HepG2 (cell line): ENCODE results near the gene TNFRSF25. TPM values are rescaled to one million over a fixed set of nuclear protein-coding genes. Genes with fewer than 3 reads are reported as not detected.

Experiments used
- ARHGAP35 ChIP-seq: sonication (generic); formaldehyde crosslinking; IDR thresholded peaks from 2 replicates; pipeline ENCODE4 v1.9.0; 2022; ENCODE audit warnings: mild to moderate bottlenecking, inconsistent platforms, moderate library complexity, missing genetic modification reagents, borderline replicate concordance
- EEA1 ChIP-seq: sonication (generic); formaldehyde crosslinking; IDR thresholded peaks from 2 replicates; pipeline ENCODE4 v1.5.1; 2020; ENCODE audit warnings: mild to moderate bottlenecking, missing genetic modification reagents, borderline replicate concordance
- GATA4 ChIP-seq: sonication (generic); IDR thresholded peaks from 2 replicates; pipeline ENCODE4 v1.6.1; 2016; ENCODE audit warnings: antibody characterized with exemption, low read depth, borderline replicate concordance
- HMG20B ChIP-seq: conservative IDR thresholded peaks from 2 replicates; pipeline ENCODE4 v1.6.1; 2016; ENCODE audit warnings: missing genetic modification reagents, missing compliant biosample characterization
- HNRNPL ChIP-seq: fragments of 200-400 bp; formaldehyde crosslinking; IDR thresholded peaks from 2 replicates; pipeline ENCODE4 v1.6.1; 2017; ENCODE audit warnings: mild to moderate bottlenecking, low read depth, low read length
- HOXA7 ChIP-seq: sonication (generic); formaldehyde crosslinking; IDR thresholded peaks from 2 replicates; pipeline ENCODE4 v1.8.1; 2022; ENCODE audit warnings: mild to moderate bottlenecking, missing genetic modification reagents, moderate library complexity
- IKZF1 ChIP-seq: fragments of 450-650 bp; IDR thresholded peaks from 2 replicates; pipeline ENCODE4 v1.7.1; 2016
- IKZF4 ChIP-seq: sonication (generic); formaldehyde crosslinking; IDR thresholded peaks from 2 replicates; pipeline ENCODE4 v1.5.1; 2020; ENCODE audit warnings: borderline replicate concordance, mild to moderate bottlenecking, low read depth, missing genetic modification reagents; ENCODE audit errors: not compliant biosample characterization
- KAT7 ChIP-seq: IDR thresholded peaks from 2 replicates; pipeline ENCODE4 v1.6.1; 2018; ENCODE audit warnings: borderline replicate concordance, missing compliant biosample characterization
- LCORL ChIP-seq, 2 experiments: fragments of 450-650 bp in 1 of 2; sonication (generic) in 1 of 2; formaldehyde crosslinking in 1 of 2; IDR thresholded peaks; 2 replicates each; pipeline versions ENCODE4 v1.5.0 to v1.6.1; 2017 to 2020; ENCODE audit warnings: antibody characterized with exemption in 1 of 2, missing genetic modification reagents in 1 of 2
- MED8 ChIP-seq: sonication (generic); formaldehyde crosslinking; IDR thresholded peaks from 2 replicates; pipeline ENCODE4 v1.8.1; 2023; ENCODE audit warnings: mild to moderate bottlenecking, missing genetic modification reagents; ENCODE audit not compliant: insufficient replicate concordance
- PHF21A ChIP-seq: sonication (generic); formaldehyde crosslinking; IDR thresholded peaks from 2 replicates; pipeline ENCODE4 v1.5.0; 2020; ENCODE audit warnings: mild to moderate bottlenecking, missing genetic modification reagents
- REXO4 ChIP-seq: sonication (generic); formaldehyde crosslinking; IDR thresholded peaks from 2 replicates; pipeline ENCODE4 v1.8.0; 2022; ENCODE audit warnings: missing genetic modification reagents, mild to moderate bottlenecking, borderline replicate concordance
- RXRA ChIP-seq: sonication (generic); formaldehyde crosslinking; IDR thresholded peaks from 2 replicates; pipeline ENCODE4 v1.5.1; 2020; ENCODE audit warnings: missing genetic modification reagents
- ZNF337 ChIP-seq: sonication (generic); formaldehyde crosslinking; IDR thresholded peaks from 2 replicates; pipeline ENCODE4 v1.5.1; 2020; ENCODE audit warnings: missing genetic modification reagents, low read depth, mild to moderate bottlenecking, borderline replicate concordance
- ZNF615 ChIP-seq: sonication (generic); formaldehyde crosslinking; IDR thresholded peaks from 2 replicates; pipeline ENCODE4 v1.5.0; 2020; ENCODE audit warnings: mild to moderate bottlenecking, missing genetic modification reagents, borderline replicate concordance
- polyA plus RNA-seq, 8 experiments: library from polyadenylated mRNA; depleted of rRNA in 3 of 8; stranded (reverse) in 7 of 8; unstranded in 1 of 8; fragments of >200 nt; fragmentation: Illumina TruSeq in 4 of 8; extraction: Trizol in 4 of 8; gene quantifications; 2 replicates each; pipeline versions ENCODE4 v1.2.1 to v1.2.3, GENCODE V29; 2011 to 2016; ENCODE audit warnings: low read depth in 4 of 8, missing spikeins in 1 of 8, mixed read lengths in 1 of 8; ENCODE audit not compliant: insufficient read depth in 1 of 8
- total RNA-seq, 5 experiments: library from RNA; depleted of rRNA; stranded (reverse); fragments of >200 nt; fragmentation: Illumina TruSeq; extraction: Trizol; gene quantifications; 2 replicates each; pipeline ENCODE4 v1.2.3, GENCODE V29; 2016; ENCODE audit warnings: low read depth in 1 of 5
- TF ChIP-seq, protein P1 (sequence below): IDR thresholded peaks from 2 replicates; pipeline ENCODE4 v1.6.1; 2016; ENCODE audit warnings: missing compliant biosample characterization, missing genetic modification reagents, borderline replicate concordance
- TF ChIP-seq, protein P2 (sequence below): sonication (generic); formaldehyde crosslinking; IDR thresholded peaks from 2 replicates; pipeline ENCODE4 v1.8.1; 2023; ENCODE audit warnings: missing genetic modification reagents, inconsistent platforms, borderline replicate concordance
- TF ChIP-seq, protein P3 (sequence below): sonication (generic); formaldehyde crosslinking; IDR thresholded peaks from 2 replicates; pipeline ENCODE4 v1.5.0; 2020; ENCODE audit warnings: mild to moderate bottlenecking, missing genetic modification reagents, borderline replicate concordance

TNFRSF25 gene
- total and polyA plus RNA-seq, 2 of the 13 experiments (the other 11 are each of a cell fraction or from before 2014, with no cell fraction given) = 1.4 to 1.5 TPM

DNA sequence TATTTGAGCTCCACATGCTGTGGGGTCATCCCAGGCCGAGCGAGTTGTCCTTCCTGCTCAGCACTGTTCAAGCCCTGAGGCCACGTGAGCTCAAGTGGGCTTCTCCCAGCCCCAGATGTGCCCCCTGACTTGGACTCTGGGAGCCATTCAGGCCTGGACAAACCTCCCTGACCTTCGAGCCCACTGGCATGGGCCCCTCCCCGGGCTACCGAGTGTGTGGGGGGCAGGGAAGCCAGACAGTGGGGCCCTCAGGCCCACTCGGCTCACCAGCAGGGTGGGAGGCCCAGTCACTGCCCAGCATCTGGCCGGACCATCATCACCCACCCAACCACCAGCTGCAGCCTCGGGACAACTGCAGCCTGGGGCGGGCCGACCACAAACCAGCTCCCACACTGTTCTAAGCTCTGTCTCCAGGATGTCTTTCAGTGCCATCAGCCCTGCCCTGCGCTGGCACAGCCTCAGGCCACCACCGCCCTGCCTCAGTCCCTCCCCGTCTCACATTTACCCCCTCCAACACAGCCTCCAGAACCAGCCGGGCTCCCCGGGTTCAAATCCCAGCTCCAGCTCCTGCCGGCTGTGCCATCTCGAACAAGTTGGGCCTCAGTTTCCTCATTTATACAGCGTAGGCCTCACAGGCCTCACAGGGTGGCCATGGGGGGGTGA lies 46.4 kb upstream of the TNFRSF25 start (continued):
- TF ChIP-seq, protein P1, sequence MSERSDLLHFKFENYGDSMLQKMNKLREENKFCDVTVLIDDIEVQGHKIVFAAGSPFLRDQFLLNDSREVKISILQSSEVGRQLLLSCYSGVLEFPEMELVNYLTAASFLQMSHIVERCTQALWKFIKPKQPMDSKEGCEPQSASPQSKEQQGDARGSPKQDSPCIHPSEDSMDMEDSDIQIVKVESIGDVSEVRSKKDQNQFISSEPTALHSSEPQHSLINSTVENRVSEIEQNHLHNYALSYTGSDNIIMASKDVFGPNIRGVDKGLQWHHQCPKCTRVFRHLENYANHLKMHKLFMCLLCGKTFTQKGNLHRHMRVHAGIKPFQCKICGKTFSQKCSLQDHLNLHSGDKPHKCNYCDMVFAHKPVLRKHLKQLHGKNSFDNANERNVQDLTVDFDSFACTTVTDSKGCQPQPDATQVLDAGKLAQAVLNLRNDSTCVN (CRISPR knock-in tag) = no peak
- TF ChIP-seq ARHGAP35 (CRISPR knock-in tag) = no peak
- no peak for TF ChIP-seq IKZF4 (CRISPR knock-in tag)
- no peak for TF ChIP-seq EEA1 (CRISPR knock-in tag)
- TF ChIP-seq ZNF615 (CRISPR knock-in tag) = no peak
- TF ChIP-seq LCORL (IDR thresholded peaks at IDR 0.05) = no peak
- peak; percentile 78 for TF ChIP-seq LCORL (CRISPR knock-in tag; IDR thresholded peaks at IDR 0.05)
- TF ChIP-seq, protein P2, sequence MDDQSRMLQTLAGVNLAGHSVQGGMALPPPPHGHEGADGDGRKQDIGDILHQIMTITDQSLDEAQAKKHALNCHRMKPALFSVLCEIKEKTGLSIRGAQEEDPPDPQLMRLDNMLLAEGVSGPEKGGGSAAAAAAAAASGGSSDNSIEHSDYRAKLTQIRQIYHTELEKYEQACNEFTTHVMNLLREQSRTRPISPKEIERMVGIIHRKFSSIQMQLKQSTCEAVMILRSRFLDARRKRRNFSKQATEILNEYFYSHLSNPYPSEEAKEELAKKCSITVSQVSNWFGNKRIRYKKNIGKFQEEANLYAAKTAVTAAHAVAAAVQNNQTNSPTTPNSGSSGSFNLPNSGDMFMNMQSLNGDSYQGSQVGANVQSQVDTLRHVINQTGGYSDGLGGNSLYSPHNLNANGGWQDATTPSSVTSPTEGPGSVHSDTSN (CRISPR knock-in tag) = no peak
- peak; percentile 93 for TF ChIP-seq HNRNPL
- TF ChIP-seq REXO4 (CRISPR knock-in tag) = no peak
- no peak for TF ChIP-seq IKZF1
- TF ChIP-seq GATA4 = no peak
- no peak for TF ChIP-seq ZNF337 (CRISPR knock-in tag)
- no peak for TF ChIP-seq HOXA7 (CRISPR knock-in tag)
- TF ChIP-seq KAT7 (CRISPR knock-in tag) = no peak
- 0 out of 2 replicates have a peak, but pooled peaks have one; percentile 60 for TF ChIP-seq RXRA (CRISPR knock-in tag)
- TF ChIP-seq, protein P3, sequence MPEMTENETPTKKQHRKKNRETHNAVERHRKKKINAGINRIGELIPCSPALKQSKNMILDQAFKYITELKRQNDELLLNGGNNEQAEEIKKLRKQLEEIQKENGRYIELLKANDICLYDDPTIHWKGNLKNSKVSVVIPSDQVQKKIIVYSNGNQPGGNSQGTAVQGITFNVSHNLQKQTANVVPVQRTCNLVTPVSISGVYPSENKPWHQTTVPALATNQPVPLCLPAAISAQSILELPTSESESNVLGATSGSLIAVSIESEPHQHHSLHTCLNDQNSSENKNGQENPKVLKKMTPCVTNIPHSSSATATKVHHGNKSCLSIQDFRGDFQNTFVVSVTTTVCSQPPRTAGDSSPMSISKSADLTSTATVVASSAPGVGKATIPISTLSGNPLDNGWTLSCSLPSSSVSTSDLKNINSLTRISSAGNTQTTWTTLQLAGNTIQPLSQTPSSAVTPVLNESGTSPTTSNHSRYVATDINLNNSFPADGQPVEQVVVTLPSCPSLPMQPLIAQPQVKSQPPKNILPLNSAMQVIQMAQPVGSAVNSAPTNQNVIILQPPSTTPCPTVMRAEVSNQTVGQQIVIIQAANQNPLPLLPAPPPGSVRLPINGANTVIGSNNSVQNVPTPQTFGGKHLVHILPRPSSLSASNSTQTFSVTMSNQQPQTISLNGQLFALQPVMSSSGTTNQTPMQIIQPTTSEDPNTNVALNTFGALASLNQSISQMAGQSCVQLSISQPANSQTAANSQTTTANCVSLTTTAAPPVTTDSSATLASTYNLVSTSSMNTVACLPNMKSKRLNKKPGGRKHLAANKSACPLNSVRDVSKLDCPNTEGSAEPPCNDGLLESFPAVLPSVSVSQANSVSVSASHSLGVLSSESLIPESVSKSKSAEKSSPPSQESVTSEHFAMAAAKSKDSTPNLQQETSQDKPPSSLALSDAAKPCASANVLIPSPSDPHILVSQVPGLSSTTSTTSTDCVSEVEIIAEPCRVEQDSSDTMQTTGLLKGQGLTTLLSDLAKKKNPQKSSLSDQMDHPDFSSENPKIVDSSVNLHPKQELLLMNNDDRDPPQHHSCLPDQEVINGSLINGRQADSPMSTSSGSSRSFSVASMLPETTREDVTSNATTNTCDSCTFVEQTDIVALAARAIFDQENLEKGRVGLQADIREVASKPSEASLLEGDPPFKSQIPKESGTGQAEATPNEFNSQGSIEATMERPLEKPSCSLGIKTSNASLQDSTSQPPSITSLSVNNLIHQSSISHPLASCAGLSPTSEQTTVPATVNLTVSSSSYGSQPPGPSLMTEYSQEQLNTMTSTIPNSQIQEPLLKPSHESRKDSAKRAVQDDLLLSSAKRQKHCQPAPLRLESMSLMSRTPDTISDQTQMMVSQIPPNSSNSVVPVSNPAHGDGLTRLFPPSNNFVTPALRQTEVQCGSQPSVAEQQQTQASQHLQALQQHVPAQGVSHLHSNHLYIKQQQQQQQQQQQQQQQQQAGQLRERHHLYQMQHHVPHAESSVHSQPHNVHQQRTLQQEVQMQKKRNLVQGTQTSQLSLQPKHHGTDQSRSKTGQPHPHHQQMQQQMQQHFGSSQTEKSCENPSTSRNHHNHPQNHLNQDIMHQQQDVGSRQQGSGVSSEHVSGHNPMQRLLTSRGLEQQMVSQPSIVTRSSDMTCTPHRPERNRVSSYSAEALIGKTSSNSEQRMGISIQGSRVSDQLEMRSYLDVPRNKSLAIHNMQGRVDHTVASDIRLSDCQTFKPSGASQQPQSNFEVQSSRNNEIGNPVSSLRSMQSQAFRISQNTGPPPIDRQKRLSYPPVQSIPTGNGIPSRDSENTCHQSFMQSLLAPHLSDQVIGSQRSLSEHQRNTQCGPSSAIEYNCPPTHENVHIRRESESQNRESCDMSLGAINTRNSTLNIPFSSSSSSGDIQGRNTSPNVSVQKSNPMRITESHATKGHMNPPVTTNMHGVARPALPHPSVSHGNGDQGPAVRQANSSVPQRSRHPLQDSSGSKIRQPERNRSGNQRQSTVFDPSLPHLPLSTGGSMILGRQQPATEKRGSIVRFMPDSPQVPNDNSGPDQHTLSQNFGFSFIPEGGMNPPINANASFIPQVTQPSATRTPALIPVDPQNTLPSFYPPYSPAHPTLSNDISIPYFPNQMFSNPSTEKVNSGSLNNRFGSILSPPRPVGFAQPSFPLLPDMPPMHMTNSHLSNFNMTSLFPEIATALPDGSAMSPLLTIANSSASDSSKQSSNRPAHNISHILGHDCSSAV (CRISPR knock-in tag) = no peak
- TF ChIP-seq PHF21A (CRISPR knock-in tag) = 0 out of 2 replicates have a peak, but pooled peaks have one; percentile 38
- no peak for TF ChIP-seq HMG20B
- no peak for TF ChIP-seq MED8
